HG02970 (cell line): ENCODE data around the gene CLCNKB.
"Not testable (repeated sequence)": the region's sequence is repeated elsewhere in the genome, so short reads cannot be mapped to it uniquely, and the experiment has no call there.

Source experiments
- ATAC-seq: cut with Tn5 transposase; IDR thresholded peaks from one replicate; pipeline ENCODE4 v1.9.1; 2021; ENCODE audit warnings: mild to moderate bottlenecking, moderate library complexity, moderate number of reproducible peaks; ENCODE audit not compliant: unreplicated experiment, low FRiP score

The CLCNKB gene

DNA sequence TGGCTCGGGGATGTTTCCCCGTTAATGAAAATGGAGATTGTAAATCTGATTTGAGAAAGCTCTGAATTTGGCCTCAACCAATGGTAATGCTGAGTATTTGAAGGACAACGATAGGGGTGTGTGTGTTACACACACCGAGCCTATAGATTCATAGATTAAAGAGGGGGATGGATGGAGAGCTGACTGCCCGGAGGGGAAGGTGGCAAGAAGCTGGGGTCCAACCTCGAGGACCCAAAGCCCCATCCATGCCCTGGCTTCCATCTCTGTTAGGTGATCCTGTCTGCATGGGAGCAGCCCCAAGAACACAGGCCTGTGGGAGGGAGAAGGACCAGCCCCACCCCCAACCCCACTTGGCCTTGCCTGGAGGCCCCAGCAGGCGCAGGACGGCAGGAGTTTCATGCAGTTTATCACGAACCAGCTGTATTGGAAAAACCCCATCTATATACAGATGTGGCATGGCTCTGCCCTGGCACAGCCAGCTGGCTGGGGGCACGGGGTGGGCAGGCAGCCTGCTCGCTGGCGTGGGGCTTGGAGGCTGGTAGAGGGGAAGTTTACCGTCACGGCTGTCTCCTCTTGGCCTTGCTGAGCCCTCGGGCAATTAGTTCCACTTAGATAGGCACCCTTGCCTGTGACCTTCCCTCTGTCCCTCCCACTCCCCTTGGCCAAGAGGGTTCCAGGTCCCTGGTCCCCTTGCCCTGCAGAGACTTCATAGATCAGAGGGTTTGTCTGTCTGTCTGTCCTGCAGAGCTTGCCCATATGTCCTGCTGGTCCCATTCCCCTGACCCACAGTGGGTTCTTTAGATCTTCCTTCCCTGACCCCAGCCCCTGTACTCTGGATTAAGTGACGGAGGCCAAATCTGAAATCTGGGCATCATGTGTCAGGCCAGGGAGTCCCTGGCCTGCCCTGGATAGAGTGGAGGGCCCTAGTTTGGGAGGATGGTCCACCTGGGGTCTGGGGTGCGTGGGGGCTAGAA lies 28.8 kb upstream of the CLCNKB start:
- no peak for ATAC-seq

DNA sequence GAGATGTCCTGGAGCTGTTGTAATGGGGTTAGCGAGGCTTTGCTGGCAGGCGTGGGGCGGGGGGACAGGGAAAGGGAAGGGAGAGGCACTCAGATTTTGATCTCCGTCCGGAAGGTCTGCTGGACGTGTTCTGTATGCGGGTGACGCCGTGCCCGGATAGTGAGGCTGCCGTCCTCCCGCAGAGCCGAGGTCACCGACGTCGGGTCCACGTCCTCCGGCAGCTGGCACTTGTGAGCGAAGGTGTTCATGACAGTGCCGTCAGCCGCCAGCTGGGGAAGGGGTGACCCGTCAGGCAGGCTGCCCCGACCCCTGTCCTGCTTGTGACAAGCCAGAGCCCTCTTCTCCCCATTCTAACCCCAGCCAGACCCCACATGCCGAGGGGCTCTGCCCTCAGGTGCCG lies 28.1 kb upstream of the CLCNKB start:
- no peak for ATAC-seq

DNA sequence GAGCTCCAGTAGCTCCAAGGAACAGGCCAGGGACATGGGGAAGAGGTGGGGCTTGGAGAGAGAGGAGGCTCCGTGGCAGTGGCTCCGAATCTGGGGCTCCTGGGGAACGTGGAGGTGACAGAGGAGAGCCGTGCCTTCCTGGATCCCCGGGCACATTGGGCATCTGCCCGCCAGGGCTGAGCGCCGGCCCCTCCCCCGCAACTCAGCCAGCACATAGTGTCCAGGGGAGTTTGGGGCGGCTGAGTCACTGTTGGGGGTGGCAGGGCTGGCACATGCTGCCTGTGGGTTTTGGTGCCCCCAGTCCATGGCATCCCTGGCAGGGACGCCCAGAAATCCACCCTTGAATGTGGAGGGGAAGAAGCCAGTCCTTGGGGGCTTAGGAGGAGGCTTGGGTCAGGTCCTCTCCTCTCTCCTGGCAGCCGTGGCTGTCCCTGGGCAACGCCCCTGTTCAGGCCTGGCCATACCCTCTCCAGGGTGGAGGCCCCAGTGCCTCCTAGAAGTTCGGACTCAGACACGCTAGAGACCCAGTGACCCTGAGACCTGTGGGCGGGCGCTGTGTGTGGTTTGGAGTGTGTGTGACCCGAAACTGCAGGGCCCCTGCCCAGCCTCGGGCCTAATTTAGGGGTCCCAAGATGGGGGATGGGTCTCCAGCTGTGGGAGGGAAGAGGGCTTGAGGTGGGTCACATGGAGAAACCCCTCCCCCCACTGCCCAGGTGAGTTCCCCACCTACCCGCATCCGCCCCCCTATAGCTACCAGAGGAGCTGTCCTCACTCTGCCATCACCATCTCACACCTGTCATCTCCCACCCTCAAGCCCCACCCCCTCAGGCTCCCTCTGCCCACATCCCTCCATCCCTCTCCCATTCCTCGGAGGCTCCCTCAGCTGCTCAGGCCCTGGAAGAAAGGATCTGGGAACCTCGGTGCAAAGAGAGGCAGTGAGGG lies 27.4 kb upstream of the CLCNKB start:
- no peak for ATAC-seq

DNA sequence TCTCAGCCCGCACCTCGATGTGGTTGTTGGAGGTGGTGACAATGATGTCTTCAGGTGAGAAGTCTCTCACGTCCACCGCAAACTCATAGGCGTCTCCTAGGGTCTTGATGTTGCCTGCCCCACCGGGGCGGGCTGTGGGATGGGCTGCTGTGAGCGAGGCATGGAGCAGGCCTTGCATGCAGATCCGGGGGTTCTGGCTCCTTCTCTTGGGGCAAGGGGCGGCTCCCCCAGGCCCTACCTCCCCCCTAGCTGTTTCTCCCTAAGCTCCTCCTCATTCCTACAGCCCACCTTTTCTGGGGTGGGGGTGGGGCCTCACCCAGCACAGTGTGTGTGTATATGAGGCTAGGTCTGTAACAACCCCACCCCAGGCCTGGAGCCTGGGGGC lies 26.5 kb upstream of the CLCNKB start:
- no peak for ATAC-seq

DNA sequence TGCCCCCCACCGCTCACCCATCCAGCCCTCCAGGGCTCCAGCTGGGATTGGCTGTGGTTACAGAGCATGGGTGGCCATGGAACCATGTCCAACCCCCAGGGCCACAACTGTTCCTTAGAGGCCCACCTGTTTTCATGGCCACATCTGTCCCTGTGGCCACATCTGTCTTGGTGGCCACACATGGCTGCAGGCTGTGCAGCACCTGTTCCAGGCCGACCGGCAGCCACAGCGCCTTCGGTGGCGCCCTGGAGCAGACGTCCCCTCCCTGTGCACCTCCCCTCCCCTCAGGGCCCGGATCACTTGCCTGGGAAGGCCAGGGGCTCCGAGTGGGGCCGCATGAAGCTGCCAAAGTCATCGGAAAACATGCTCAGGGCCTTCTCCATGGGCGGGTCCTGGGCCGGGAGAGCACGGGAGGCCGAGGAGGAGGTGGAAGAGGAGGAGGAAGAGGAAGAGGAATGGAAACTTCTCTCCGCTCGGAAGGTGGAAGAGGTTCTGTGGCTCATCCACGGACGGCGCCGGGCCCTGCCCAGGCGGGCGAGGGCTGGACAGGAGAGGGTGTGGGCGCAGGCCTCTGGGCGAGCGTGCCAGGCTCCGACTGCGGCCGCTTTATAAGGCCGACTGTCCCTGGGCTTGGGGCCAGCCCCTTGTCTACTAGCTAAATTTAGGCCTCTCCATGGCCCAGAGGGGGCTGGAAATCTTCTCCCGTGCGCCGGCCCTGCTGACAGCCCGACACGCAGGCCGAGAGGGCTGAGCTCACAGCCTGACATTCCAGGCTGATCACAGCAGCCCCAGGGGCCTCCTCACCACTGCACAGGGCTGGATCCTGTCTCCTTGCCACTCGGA lies 25.9 kb upstream of the CLCNKB start, which contains the start of gene HSPB7:
Gene HSPB7 (minus strand): TSS at position 583 of the 843 bp plus-strand sequence. CDS start 80 bp downstream, at position 503.
- no peak for ATAC-seq

DNA sequence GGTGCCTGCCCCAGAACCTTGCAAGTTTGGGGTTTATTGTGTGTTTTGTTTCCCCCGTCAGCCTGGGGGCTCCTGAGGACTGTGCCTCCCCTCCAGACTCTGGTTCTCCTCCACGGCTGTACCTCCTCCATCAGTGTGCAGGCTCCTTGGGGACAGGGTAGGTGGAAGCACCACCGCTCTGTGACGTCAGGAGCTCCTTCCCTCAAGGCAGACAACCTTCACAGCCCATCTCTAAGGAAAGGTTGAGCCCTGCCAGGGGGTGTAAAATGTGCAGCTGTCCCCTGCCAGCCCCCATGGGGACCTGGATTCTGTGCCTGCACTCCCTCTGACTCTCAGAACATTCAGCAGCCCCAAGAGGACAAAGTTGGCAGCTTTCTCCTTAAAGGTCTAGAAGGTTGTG lies 25.3 kb upstream of the CLCNKB start:
- no peak for ATAC-seq

DNA sequence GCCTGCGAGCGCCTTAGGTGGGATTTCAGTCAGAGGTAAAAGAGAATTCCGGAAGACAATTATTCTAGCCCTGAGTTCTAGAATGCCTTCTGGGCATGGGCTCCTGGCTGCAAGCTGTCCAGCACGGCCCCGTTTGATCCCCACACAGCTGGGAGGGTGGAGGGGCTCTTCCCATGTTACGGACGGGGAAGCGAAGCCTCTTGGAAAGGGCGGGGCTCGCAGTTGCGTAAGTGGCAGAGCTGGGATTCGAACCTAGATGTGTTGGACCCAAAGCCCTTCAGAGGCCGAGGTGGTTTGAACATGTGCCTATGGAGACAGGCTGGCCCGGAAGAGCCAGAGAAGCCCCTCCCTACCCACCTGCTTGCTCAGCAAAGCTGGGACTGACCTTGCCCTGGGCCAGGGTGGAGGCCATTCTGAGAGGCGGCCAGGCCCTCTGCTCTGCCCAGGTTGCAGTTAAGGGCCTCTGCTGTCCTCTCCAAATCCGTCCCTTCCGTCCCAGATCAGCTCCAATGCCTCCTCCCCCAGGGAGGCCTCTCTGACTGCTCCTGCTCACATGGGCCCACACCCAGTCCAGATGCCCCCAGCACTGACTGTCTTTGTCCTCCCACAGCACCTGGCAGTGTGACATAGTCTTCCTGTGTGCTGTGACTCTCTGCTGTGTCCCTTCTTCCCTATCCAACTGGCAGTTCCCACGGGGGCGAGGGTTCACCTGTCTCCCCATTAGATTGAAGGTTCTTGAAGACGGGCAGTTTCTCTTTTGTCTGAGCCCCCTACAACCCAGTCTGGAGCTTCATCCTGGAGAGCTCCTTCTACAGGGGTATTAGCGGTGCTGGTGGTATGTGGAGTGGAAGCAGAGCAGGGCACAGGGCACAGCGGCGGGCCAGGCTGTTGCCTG lies 24.6 kb upstream of the CLCNKB start:
- ATAC-seq = no peak

DNA sequence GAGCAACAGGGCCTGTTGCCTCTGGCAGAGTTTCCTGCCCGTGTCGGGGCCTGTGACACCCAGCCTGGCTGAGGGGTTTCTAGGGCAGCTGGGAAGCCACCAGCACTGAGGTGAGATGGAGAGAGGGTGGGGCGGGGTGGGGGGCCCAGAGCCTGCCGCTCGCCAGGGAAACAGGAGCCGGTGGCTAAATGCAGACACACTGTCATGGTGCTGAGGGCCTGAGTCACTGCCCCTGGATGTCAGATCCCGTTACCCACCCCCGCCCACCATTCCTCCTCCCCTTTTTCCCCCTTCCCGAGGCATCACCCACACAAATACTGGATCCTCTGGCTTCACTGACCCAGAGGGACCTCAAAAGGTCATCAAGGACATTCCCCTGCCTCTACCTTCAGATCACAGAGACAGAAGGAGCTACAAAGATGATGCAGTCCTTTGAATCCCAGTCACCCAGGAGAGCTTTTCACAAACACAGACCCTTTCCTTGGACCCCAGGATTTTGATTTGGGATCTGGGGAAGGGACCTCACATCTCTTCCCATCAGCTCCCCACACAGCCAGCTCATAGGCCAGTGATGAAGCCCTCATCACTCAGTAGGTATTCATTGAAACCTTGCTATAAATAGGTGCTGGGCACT lies 23.8 kb upstream of the CLCNKB start:
- ATAC-seq = no peak

DNA sequence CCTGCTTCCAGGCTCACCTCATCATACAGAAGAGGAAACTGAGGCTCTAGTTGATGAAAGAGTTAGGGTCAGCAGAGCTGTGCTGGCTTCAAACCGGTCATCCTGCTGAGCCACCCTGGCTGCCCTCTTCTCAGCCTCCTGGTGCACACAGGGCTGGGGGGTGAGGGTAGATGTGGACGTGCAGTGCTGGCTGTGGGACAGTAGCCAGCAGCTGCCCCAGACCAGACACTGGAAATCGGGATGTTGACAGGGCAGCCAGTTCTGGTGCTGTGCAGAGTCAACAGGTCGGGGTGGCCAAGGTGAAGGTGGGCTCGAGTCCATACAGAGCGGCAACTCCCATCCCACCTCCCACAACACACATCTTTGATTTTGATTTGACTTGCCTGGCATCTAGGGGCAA lies 23.3 kb upstream of the CLCNKB start:
- no peak for ATAC-seq

DNA sequence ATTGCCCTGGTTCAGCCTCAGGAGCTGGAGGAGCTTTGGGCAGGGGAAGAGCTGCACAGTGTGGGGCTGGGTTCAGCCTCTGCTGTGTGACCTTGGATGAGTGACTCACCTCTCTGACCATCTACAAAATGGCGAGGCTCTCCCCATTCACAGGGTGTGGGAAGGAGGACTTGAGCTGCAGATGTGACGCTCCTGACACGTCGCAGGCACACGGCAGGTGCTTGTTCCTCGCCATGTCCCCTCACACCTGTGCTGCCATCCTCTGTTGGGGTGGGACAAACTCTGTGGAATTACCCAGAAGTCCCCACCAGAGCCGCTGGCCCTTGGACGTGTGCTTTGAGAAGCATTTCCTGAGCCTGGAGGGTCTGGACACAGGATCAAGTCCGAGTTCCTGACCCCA lies 22.7 kb upstream of the CLCNKB start:
- not testable (repeated sequence) for ATAC-seq

DNA sequence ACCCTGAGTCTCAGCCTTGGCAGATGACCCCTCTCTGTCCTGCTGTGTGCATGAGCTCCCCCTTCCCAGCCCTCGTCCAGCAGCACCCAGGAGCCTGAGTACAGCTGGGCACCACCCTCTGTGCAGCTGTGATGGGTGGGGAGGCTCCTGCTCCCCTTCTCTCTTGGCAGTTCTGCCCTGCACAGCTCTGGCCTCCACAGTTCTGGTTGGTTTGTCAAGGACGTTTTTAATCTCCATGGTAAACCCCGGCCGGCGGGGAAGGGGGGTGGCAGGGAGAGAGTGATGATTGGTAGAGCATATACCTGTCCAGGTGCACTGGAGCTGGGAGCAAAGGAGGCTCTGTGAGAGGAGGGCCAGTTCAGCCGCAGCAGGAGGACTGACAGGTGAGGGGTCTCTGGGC lies 21.9 kb upstream of the CLCNKB start, which contains the start of gene CLCNKA:
Gene CLCNKA (plus strand): TSS at position 356 of the 400 bp plus-strand sequence. CDS start 584 bp downstream, outside the sequence.
- no peak for ATAC-seq

DNA sequence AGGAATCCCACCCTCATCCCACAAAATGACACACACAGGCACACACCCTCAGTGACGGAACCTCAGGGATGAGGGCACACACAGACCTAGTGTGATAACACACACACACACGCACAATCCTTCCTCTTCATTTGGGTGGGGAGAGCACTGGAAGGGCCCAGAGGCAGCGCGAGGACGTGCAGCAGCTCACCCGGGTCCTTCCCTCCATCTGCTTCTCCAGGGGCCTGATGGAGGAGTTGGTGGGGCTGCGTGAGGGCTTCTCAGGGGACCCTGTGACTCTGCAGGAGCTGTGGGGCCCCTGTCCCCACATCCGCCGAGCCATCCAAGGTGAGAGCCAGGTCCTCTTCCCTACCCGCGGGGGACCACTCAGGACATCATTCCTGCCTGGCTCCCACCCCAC lies 21.2 kb upstream of the CLCNKB start:
- ATAC-seq = no peak

DNA sequence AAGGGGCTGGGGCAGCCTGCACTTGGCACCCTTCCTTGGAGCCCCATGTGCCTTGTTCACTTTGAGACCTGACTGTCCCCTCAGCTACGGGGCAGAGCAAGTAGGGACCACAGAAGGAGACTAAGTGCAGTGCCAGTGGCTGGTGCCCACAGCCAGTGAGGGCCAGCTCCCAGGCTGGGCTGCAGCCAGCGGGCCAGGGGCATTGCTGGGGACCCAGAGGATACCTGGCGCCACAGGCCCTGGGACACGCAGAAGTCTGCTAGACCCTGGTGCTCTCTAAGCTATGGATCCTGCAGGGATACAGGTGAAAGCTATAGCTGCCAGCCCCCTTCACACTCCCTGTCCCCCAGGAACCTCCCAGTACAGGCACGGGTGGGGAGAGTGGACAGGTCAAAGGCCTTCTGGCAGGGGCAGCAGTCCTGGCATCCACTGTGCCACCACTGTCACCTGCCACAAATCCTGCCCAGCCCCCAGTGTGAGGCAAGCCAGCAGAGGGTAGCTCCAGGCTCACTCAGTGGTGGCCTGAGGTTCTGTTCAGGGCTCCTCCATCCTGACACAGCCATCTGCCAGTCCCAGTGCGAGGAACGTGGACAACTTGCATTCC lies 20.4 kb upstream of the CLCNKB start:
- ATAC-seq = no peak

DNA sequence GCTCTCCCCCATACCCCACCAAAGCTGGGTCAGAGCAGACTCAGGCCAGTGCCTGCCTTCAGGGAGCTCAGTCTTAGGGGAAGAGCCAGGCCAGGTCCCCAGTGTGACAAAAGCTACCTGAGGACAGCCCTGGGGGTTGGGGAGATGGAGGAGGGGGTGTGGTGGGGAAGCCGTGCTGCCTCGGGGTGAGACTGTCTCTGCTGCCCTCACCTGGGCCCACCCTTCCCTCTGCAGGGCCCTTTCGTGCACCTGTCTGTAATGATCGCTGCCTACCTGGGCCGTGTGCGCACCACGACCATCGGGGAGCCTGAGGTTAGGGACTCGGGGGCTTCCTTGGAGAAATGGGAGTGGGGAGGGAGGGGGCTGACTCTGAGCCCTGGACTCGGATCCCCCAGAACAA lies 17.3 kb upstream of the CLCNKB start:
- not testable (repeated sequence) for ATAC-seq

DNA sequence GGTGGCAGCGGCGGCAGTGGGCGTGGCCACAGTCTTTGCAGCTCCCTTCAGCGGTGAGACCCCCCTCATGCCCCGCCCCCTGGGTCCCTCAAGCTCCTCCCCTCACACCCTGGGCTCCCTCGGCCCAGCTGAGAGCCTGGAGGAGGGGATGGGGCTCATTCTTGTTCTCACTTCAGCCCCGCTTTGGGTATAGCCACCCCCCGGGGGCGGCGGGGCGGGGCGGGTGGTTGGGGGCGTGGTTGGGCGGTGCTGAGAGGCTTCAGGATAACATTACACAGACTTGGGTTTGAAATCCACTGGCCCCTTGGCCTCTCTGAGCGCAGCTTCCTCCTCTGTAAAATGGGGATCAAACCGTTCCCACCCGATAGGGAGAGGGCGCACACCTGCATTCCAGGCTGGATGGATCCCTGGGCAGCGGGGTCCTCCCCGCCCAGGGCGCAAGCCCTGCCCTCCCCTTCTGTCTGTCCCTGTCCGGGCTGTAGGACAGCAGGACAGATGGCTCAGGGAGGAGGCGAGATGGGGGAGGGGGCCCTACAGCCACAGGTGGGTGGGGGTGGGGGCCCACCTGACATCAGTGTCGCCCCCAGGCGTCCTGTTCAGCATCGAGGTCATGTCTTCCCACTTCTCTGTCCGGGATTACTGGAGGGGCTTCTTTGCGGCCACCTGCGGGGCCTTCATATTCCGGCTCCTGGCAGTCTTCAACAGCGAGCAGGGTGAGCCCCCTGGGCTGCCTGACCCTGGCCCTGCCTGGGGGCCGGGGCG lies 16.7 kb upstream of the CLCNKB start:
- no peak for ATAC-seq

DNA sequence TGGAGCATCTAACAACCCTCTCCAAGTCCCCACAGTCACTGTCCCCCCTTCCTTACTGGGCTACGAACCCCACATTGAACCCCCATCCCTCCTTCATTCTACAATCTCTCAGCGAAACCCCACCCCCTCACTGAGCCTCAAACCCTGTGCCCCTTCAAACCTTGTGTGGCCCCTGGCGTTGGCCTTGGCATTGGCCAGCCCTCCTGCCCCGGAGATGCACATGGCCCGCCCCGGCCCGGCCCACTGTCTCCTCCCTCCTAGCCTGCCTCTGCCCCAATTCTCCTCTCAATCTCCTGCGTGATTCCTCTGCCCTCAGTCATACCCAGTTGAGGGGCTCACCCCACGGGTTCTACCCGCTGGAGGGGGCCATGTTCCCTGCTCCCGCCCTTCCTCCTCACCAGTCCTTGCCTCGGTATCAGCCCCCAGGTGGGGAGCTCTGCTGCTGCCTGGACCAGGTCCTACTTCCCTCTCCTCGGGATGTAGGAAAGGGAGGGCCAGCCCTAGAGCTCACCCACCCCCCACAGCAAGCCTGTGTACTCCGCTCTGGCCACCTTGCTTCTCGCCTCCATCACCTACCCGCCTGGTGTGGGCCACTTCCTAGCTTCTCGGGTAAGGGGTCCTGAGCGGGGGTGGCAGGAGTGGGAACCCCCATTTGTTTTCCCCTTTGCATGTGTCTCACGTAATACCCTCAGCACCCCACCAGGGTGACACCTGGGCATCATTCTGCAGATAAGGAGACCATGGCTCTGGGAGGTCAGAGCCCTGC lies 15.2 kb upstream of the CLCNKB start:
- no peak for ATAC-seq

DNA sequence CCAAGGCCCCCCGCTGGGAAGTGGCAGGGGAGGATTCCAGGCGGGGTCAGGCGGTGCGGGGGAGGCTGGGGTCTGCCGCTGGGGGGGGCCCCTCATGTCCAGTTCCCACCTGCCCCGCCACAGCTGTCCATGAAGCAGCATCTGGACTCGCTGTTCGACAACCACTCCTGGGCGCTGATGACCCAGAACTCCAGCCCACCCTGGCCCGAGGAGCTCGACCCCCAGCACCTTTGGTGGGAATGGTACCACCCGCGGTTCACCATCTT lies 14.6 kb upstream of the CLCNKB start:
- not testable (repeated sequence) for ATAC-seq
